Brain microvascular endothelial cell (primary cell): Measurements from ENCODE around the gene SLC9A3.

Experiments
- DNase-seq: peaks from one replicate; pipeline ENCODE4 v3.0.0-alpha.2; 2020
- H3K27ac ChIP-seq: fragments of 250-450 bp; sonication (Bioruptor Pico); 2 replicates; pipeline ENCODE4 v1.5.1; 2020; ENCODE audit warnings: mild to moderate bottlenecking, moderate library complexity
- H3K27me3 ChIP-seq: fragments of 250-450 bp; sonication (Bioruptor Pico); replicated peaks from 2 replicates; pipeline ENCODE4 v1.5.1; 2020; ENCODE audit warnings: mild to moderate bottlenecking
- H3K36me3 ChIP-seq: fragments of 250-450 bp; sonication (Bioruptor Pico); replicated peaks from 2 replicates; pipeline ENCODE4 v1.5.1; 2020; ENCODE audit warnings: mild to moderate bottlenecking
- H3K4me3 ChIP-seq: 2 replicates; pipeline ENCODE4 v1.5.1; 2011; ENCODE audit warnings: low read depth, mild to moderate bottlenecking, control low read depth, low read length, moderate library complexity
- in situ Hi-C: cut with HindIII; loops from 2 replicates; pipeline ENCODE4 v1.10.0; 2017; ENCODE audit warnings: low sequenced_read_pairs, low pct_ligation_motif_present
- TF ChIP-seq, protein P1 (sequence below): IDR thresholded peaks from 2 replicates; pipeline ENCODE4 v1.5.1; 2011; ENCODE audit warnings: low read depth, mild to moderate bottlenecking, moderate library complexity, low read length, control low read depth, inconsistent platforms; ENCODE audit errors: missing control alignments

The SLC9A3 gene

DNA sequence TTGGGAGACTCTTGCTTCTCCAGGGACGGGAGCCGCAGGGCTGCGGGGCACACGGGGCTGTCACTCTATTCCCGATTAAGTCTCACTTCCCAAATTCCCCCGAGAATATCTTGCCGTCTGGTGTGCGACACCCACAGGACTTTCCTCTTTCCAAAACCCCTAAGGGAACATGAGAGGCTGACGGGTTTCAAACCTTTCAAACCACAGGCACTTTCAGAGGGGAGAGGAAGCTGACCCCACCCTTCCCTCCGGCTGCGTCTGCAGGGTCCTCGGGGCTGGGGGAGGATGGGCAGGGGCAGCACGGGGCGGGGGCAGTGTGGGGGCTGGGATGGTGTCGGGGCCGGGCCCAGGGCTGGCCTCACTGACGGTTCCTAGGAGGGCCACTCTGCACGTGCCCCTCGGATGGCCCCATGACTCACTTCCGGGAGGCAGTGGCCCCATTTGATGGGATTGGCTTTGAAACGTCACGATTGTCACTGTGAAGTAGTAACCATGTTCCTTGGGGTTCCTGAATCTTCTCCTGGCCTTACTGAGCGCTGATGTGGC, 38.2 kb downstream of the SLC9A3 start:
- H3K27me3 ChIP-seq: peaks cover 2% of the 10 kb centered on the region
- TF ChIP-seq, protein P1, sequence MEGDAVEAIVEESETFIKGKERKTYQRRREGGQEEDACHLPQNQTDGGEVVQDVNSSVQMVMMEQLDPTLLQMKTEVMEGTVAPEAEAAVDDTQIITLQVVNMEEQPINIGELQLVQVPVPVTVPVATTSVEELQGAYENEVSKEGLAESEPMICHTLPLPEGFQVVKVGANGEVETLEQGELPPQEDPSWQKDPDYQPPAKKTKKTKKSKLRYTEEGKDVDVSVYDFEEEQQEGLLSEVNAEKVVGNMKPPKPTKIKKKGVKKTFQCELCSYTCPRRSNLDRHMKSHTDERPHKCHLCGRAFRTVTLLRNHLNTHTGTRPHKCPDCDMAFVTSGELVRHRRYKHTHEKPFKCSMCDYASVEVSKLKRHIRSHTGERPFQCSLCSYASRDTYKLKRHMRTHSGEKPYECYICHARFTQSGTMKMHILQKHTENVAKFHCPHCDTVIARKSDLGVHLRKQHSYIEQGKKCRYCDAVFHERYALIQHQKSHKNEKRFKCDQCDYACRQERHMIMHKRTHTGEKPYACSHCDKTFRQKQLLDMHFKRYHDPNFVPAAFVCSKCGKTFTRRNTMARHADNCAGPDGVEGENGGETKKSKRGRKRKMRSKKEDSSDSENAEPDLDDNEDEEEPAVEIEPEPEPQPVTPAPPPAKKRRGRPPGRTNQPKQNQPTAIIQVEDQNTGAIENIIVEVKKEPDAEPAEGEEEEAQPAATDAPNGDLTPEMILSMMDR: no peak
- no peak overlapping the region for H3K27ac ChIP-seq
- DNase-seq: no peak
- in situ Hi-C loops: no loop called here
- no peaks in the 10 kb centered on the region for H3K36me3 ChIP-seq
- no peak overlapping the region for H3K4me3 ChIP-seq

- TF ChIP-seq, protein P1: no peak
- no peak overlapping the region for H3K27ac ChIP-seq
- DNase-seq: no peak
- H3K36me3 ChIP-seq: no peaks in the 10 kb centered on the region
- in situ Hi-C loops: no loop called here
- H3K4me3 ChIP-seq: no peak overlapping the region
- peaks cover 2% of the 10 kb centered on the region for H3K27me3 ChIP-seq
Measured at GRCh38 chr5:485113-485945, 38.9 kb downstream of the SLC9A3 start.

- TF ChIP-seq, protein P1: no peak
- Histone ChIP-seq H3K4me3 (no peak overlapping the region), H3K27me3 (peaks cover 2% of the 10 kb centered on the region), H3K27ac (no peak overlapping the region), H3K36me3 (no peaks in the 10 kb centered on the region)
- DNase-seq: no peak
- in situ Hi-C loops: no loop called here
Measured at GRCh38 chr5:484556-484955, 39.7 kb downstream of the SLC9A3 start.

GRCh38 chr5:483434-484140, 40.7 kb downstream of the SLC9A3 start:
- Histone ChIP-seq H3K4me3 (no peak overlapping the region), H3K27me3 (no peaks in the 10 kb centered on the region), H3K27ac (no peak overlapping the region), H3K36me3 (no peaks in the 10 kb centered on the region)
- TF ChIP-seq, protein P1: no peak
- no peak for DNase-seq
- in situ Hi-C loops: no loop called here

DNA sequence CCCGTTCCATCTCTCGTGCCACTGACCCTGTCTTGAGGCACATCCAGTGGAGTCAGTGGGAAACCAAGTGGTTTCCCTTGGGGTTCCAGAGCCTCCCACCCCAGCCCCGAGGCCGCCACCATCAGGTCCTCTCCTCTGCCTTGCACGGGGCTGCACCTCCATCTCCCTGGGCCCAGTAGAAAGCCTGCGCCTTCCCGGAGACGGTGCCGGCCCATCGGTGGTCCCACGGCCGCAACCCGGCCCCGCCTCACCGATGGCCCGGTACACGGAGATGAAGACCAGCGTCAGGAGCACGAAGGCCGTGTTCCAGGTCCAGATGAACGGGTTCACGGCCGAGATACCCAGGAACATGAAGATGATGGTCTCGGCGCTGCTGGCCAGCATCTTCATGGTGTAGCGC, 41.2 kb downstream of the SLC9A3 start:
- Histone ChIP-seq H3K36me3 (no peaks in the 10 kb centered on the region), H3K27ac (no peak overlapping the region), H3K27me3 (no peaks in the 10 kb centered on the region), H3K4me3 (no peak overlapping the region)
- no peak for DNase-seq
- TF ChIP-seq, protein P1: no peak
- in situ Hi-C loops: no loop called here
